ENCODE results near the gene CXXC5. TPM values are rescaled to one million over a fixed set of nuclear protein-coding genes. Genes with fewer than 3 reads are reported as not detected.

CXXC5 gene
- total and polyA plus RNA-seq, 9 of the 15 experiments (the other 6 are each of a cell fraction or from before 2014, with no cell fraction given), result 1.9 to 123 (median 45.8) TPM

DNA sequence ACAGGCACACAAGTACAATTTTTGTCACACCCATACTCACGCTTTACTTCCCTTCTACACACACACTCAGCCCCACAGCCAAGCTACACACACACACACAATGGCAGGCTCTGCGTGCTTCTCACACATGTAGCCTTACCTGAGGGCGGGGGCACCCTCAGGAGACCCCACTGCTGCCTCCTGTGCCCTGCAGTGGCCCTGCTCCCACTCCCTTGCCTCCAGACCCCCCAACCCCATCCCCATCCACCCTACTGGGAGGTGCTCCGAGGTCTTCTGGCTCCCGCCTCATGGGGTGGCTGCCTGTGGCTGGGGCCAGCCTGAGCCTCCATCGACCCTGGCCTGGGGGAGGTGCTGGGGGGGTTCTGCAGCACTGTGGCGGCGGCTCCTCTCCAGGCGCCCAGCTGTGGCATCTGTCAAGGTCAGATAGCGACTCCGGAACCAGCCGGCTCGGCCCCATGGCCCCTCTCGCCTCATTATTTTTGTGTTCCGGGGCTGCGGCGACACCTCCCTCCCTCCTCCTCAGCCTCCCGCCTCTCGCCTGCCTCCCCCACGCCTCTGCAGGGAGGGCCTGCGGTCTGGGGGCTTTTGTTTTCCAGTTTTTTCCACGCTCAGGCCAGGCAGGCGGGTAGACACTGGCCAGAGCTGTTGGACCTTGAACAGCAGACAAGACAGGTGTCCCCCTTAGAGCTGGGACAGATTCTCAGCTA is 21.7 kb downstream of the CXXC5 start (continued):
- TF ChIP-seq, protein P1, sequence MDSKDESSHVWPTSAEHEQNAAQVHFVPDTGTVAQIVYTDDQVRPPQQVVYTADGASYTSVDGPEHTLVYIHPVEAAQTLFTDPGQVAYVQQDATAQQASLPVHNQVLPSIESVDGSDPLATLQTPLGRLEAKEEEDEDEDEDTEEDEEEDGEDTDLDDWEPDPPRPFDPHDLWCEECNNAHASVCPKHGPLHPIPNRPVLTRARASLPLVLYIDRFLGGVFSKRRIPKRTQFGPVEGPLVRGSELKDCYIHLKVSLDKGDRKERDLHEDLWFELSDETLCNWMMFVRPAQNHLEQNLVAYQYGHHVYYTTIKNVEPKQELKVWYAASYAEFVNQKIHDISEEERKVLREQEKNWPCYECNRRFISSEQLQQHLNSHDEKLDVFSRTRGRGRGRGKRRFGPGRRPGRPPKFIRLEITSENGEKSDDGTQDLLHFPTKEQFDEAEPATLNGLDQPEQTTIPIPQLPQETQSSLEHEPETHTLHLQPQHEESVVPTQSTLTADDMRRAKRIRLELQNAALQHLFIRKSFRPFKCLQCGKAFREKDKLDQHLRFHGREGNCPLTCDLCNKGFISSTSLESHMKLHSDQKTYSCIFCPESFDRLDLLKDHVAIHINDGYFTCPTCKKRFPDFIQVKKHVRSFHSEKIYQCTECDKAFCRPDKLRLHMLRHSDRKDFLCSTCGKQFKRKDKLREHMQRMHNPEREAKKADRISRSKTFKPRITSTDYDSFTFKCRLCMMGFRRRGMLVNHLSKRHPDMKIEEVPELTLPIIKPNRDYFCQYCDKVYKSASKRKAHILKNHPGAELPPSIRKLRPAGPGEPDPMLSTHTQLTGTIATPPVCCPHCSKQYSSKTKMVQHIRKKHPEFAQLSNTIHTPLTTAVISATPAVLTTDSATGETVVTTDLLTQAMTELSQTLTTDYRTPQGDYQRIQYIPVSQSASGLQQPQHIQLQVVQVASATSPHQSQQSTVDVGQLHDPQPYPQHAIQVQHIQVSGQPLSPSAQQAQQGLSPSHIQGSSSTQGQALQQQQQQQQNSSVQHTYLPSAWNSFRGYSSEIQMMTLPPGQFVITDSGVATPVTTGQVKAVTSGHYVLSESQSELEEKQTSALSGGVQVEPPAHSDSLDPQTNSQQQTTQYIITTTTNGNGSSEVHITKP (IDR thresholded peaks at IDR 0.05; ENCODE audit: partially characterized antibody), result peak; percentile 53
- TF ChIP-seq FOXM1 (IDR thresholded peaks at IDR 0.05; ENCODE audit: low read depth) (peak; percentile 82), FOXM1 (CRISPR knock-in tag; IDR thresholded peaks at IDR 0.05; ENCODE audit: low read depth) (no peak), NCOA1 (IDR thresholded peaks at IDR 0.05; ENCODE audit: low read depth) (peak; percentile 87; the same call in 1 of the 2 replicates), ZNF175 (CRISPR knock-in tag; IDR thresholded peaks at IDR 0.05; ENCODE audit: low read depth) (peak; percentile 86), CBX1 (IDR thresholded peaks at IDR 0.05; ENCODE audit: low read depth) (no peak; the same call in none of the 2 replicates), CC2D1A (IDR thresholded peaks at IDR 0.05) (peak; percentile 89; the same call in 1 of the 2 replicates), ARID2 (IDR thresholded peaks at IDR 0.05) (0 out of 2 replicates have a peak, but pooled peaks have one; percentile 22), ZNF589 (CRISPR knock-in tag; IDR thresholded peaks at IDR 0.05; ENCODE audit: low read depth) (peak; percentile 98), NR2C1 (IDR thresholded peaks at IDR 0.05) (peak; percentile 54; the same call in 1 of the 2 replicates), NR2C1 (tag; IDR thresholded peaks at IDR 0.05) (peak; percentile 76), ZBED1 (IDR thresholded peaks at IDR 0.05) (peak; percentile 90; the same call in 1 of the 2 replicates), DIDO1 (tag; IDR thresholded peaks at IDR 0.05; ENCODE audit: low read depth) (no peak), COPS2 (conservative IDR thresholded peaks at IDR 0.05) (no peak), TEAD4 (IDR thresholded peaks at IDR 0.05; ENCODE audit: low read length) (peak; percentile 94), TEAD4 (CRISPR knock-in tag; IDR thresholded peaks at IDR 0.05; ENCODE audit: borderline replicate concordance) (no peak)
- TF ChIP-seq, protein P2, sequence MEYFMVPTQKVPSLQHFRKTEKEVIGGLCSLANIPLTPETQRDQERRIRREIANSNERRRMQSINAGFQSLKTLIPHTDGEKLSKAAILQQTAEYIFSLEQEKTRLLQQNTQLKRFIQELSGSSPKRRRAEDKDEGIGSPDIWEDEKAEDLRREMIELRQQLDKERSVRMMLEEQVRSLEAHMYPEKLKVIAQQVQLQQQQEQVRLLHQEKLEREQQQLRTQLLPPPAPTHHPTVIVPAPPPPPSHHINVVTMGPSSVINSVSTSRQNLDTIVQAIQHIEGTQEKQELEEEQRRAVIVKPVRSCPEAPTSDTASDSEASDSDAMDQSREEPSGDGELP (CRISPR knock-in tag; IDR thresholded peaks at IDR 0.05; ENCODE audit: borderline replicate concordance), result peak; percentile 100
- TF ChIP-seq, protein P3, sequence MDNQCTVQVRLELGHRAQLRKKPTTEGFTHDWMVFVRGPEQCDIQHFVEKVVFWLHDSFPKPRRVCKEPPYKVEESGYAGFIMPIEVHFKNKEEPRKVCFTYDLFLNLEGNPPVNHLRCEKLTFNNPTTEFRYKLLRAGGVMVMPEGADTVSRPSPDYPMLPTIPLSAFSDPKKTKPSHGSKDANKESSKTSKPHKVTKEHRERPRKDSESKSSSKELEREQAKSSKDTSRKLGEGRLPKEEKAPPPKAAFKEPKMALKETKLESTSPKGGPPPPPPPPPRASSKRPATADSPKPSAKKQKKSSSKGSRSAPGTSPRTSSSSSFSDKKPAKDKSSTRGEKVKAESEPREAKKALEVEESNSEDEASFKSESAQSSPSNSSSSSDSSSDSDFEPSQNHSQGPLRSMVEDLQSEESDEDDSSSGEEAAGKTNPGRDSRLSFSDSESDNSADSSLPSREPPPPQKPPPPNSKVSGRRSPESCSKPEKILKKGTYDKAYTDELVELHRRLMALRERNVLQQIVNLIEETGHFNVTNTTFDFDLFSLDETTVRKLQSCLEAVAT (IDR thresholded peaks at IDR 0.05), result peak in 1 of 2 experiments; percentile 11; a peak in 1 of 4 replicates
- TF ChIP-seq, protein P4, sequence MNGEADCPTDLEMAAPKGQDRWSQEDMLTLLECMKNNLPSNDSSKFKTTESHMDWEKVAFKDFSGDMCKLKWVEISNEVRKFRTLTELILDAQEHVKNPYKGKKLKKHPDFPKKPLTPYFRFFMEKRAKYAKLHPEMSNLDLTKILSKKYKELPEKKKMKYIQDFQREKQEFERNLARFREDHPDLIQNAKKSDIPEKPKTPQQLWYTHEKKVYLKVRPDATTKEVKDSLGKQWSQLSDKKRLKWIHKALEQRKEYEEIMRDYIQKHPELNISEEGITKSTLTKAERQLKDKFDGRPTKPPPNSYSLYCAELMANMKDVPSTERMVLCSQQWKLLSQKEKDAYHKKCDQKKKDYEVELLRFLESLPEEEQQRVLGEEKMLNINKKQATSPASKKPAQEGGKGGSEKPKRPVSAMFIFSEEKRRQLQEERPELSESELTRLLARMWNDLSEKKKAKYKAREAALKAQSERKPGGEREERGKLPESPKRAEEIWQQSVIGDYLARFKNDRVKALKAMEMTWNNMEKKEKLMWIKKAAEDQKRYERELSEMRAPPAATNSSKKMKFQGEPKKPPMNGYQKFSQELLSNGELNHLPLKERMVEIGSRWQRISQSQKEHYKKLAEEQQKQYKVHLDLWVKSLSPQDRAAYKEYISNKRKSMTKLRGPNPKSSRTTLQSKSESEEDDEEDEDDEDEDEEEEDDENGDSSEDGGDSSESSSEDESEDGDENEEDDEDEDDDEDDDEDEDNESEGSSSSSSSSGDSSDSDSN (IDR thresholded peaks at IDR 0.05; ENCODE audit: borderline replicate concordance in 1 of 2, low read depth in 2 of 2, low read length in 2 of 2), result peak; percentile 51 to 96; a peak in 2 of 4 replicates

Data from K562 (cell line).